Neutrophil (primary cell): ENCODE results near the gene TAF1.
"Not testable (repeated sequence)": the region's sequence is repeated elsewhere in the genome, so short reads cannot be mapped to it uniquely, and the experiment has no call there.

Experiments used
- H3K27ac ChIP-seq: fragments of 200-600 bp; sonication (generic); 2 replicates; pipeline ENCODE4 v1.5.1; 2016; ENCODE audit warnings: mild to moderate bottlenecking, moderate library complexity
- H3K27me3 ChIP-seq: fragments of 200-600 bp; sonication (generic); 2 replicates; pipeline ENCODE4 v1.6.0; 2016; ENCODE audit warnings: mild to moderate bottlenecking
- H3K36me3 ChIP-seq: fragments of 200-600 bp; sonication (generic); 2 replicates; pipeline ENCODE4 v1.5.1; 2017
- H3K4me1 ChIP-seq, 2 experiments: fragments of 200-600 bp in 1 of 2; sonication (generic) in 1 of 2; 1 replicate in 1 of 2; 2 replicates in 1 of 2; pipeline versions ENCODE4 v1.5.1 to v1.6.1; 2013 to 2016; ENCODE audit warnings: low read depth in 1 of 2, low read length in 1 of 2, mild to moderate bottlenecking in 1 of 2, moderate library complexity in 1 of 2; ENCODE audit not compliant: control insufficient read depth in 1 of 2, insufficient read depth in 1 of 2
- H3K4me3 ChIP-seq, 2 experiments: fragments of 200-600 bp in 1 of 2; sonication (generic) in 1 of 2; 1 replicate in 1 of 2; 2 replicates in 1 of 2; pipeline ENCODE4 v1.5.1; 2013 to 2016; ENCODE audit warnings: low read depth in 1 of 2, low read length in 1 of 2, mild to moderate bottlenecking in 1 of 2, moderate library complexity in 1 of 2
- H3K9me3 ChIP-seq: fragments of 200-600 bp; sonication (generic); 2 replicates; pipeline ENCODE4 v1.5.1; 2016
- CTCF ChIP-seq: fragments of 200-600 bp; sonication (generic); IDR thresholded peaks from 2 replicates; pipeline ENCODE4 v1.5.1; 2016; ENCODE audit warnings: antibody characterized with exemption

The TAF1 gene

GRCh38 chrX:71450433-71451106 is 84.4 kb downstream of the TAF1 start:
- Histone ChIP-seq H3K27ac (no peak overlapping the region), H3K4me3 (no peak overlapping the region)
- TF ChIP-seq CTCF, result no peak

GRCh38 chrX:71451518-71451917 is 85.4 kb downstream of the TAF1 start:
- H3K36me3 ChIP-seq, result peaks cover 37% of the 10 kb centered on the region
- not testable (repeated sequence) for H3K4me1 ChIP-seq, H3K9me3 ChIP-seq, H3K27ac ChIP-seq, H3K27me3 ChIP-seq, H3K4me3 ChIP-seq

More at GRCh38 chrX:71450433-71451106, 84.4 kb downstream of the TAF1 start:
- Histone ChIP-seq H3K9me3 (no peaks in the 10 kb centered on the region), H3K27me3 (no peaks in the 10 kb centered on the region), H3K36me3 (peaks cover 29% of the 10 kb centered on the region), H3K4me1 (no peaks in the 10 kb centered on the region)

DNA sequence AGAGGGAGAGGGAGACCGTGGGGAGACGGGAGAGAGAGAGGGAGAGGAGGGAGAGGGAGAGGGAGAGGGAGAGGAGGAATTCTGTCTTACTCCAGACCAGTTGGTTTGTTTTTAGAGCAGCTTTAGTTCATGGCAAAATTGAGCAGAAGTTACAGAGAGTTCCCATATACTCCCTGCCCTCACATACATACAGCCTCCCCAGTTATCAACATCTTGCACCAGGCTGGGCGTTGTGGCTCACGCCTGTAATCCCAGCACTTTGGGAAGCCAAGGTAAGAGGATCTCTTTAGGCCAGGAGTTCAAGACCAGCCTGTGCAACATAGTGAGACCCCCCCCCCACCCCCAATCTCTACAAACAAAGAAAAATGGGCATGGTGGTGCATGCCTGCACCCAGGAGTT is 86.9 kb downstream of the TAF1 start:
- no peak for TF ChIP-seq CTCF
- peaks cover 44% of the 10 kb centered on the region for H3K36me3 ChIP-seq
- no peaks in the 10 kb centered on the region for H3K9me3 ChIP-seq

DNA sequence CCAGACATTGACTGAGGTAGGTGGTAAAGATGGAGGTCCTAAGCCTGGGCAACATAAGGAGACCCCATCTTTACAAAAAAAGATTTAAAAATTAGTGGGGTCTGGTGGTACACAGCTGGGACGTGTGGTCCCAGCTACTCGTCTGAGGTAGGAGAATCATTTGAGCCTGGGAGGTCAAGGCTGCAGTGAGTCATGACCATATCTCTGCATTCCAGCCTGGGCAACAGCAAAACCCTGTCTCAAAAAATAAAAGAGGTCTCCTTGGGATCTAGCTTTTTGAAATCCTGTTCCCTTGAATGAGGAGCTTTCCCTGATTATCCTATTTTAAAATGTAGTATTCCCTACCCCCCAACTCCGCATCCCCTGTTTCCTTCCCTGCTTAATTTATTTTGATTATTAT is 88.1 kb downstream of the TAF1 start:
- TF ChIP-seq CTCF, result no peak
- Histone ChIP-seq H3K4me3 (no peak overlapping the region), H3K27me3 (no peaks in the 10 kb centered on the region), H3K9me3 (no peaks in the 10 kb centered on the region), H3K4me1 (no peaks in the 10 kb centered on the region), H3K36me3 (peaks cover 51% of the 10 kb centered on the region), H3K27ac (no peak overlapping the region)

More for the DNA sequence above, 86.9 kb downstream of the TAF1 start:
- Histone ChIP-seq H3K4me3 (no peak overlapping the region), H3K4me1 (no peaks in the 10 kb centered on the region), H3K27me3 (no peaks in the 10 kb centered on the region), H3K27ac (no peak overlapping the region)

DNA sequence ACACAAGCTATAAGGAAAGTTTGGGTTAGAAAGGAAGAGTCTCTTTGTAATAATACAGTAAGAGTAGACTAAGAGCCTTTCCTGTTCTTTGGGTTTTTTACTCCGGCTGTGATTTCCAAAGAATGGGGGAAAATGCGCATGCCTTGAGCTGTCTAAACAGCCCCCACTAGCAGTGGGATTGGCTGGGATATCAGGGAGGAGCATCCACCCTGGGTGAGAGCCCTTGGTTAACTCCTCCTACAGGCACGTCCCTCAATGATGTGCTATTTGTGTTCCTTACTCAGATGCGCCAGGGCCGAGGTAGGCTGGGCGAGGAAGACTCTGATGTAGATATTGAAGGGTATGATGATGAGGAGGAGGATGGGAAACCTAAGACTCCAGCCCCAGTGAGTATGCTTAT is 92.7 kb downstream of the TAF1 start:
- no peaks in the 10 kb centered on the region for H3K27me3 ChIP-seq
- no peaks in the 10 kb centered on the region for H3K4me1 ChIP-seq
- H3K27ac ChIP-seq, result no peak overlapping the region
- H3K4me3 ChIP-seq, result no peak overlapping the region
- TF ChIP-seq CTCF, result no peak
- no peaks in the 10 kb centered on the region for H3K9me3 ChIP-seq
- peaks cover 90% of the 10 kb centered on the region for H3K36me3 ChIP-seq

DNA sequence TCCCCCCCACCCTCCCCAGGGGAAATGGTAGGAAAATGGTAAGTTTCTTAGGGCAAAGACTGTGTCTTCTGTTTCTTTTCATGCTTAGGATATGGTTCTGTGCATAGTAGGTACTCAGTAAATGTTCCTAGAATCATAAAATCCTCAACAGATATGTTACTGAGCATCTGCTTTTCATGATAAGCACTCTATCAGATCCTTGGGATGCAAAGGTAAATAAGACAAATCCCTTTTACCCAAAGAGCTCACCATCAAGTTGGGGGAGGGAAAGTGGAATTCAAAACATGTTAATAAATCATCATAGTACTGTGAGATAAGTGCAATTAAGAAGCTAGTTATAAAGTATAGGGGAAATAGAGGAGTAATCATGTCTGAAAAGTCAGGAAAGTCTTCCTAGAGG is 98.8 kb downstream of the TAF1 start:
- no peak for TF ChIP-seq CTCF
- Histone ChIP-seq H3K27ac (no peak overlapping the region), H3K27me3 (no peaks in the 10 kb centered on the region), H3K4me1 (no peaks in the 10 kb centered on the region), H3K9me3 (no peaks in the 10 kb centered on the region), H3K4me3 (no peak overlapping the region), H3K36me3 (peaks cover 72% of the 10 kb centered on the region)
